ENCODE data around the gene IQCK.

GRCh38 chr16:19781226-19781625 is 63.2 kb downstream of the IQCK start:
- TF ChIP-seq, protein P1, sequence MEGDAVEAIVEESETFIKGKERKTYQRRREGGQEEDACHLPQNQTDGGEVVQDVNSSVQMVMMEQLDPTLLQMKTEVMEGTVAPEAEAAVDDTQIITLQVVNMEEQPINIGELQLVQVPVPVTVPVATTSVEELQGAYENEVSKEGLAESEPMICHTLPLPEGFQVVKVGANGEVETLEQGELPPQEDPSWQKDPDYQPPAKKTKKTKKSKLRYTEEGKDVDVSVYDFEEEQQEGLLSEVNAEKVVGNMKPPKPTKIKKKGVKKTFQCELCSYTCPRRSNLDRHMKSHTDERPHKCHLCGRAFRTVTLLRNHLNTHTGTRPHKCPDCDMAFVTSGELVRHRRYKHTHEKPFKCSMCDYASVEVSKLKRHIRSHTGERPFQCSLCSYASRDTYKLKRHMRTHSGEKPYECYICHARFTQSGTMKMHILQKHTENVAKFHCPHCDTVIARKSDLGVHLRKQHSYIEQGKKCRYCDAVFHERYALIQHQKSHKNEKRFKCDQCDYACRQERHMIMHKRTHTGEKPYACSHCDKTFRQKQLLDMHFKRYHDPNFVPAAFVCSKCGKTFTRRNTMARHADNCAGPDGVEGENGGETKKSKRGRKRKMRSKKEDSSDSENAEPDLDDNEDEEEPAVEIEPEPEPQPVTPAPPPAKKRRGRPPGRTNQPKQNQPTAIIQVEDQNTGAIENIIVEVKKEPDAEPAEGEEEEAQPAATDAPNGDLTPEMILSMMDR (IDR thresholded peaks at IDR 0.05), result no peak
- no peak for TF ChIP-seq POLR2A (IDR thresholded peaks at IDR 0.05)

Data from heart left ventricle (tissue), 13 donors.